ENCODE measurements around the gene KCNJ14.

Gene KCNJ14

DNA sequence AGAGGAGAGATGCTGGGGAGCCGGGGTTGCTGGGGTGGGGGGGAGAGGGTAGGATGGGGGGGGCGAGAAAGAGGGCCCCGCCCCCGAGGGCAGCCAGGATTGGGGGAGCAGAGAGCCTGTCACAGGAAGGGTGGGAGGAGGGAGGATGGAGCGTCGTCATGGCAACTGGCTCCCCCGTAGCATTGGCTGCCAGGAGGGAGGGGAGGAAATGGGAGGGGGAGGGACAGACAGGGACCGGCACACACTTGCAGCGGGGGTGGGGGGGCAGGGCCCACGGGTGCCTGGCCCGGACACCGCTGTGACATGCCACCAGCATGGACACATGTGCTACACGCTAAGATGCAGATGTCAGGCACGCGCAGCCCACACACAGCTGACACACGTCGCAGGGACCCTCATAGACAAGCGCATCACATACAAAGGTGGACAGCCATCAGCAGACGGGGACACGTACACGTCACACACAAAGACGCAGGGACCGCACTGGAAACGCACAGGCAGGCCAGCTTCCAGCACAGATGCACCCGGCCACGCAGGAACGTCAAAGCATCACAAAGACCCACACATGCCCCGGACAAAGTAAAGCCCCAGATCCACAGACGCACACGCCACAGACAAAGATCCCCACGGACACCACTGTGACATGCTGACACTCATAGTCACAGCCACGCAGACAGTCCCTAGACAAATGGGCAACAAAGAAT, 56.6 kb downstream of the KCNJ14 start, which contains the start of gene LMTK3:
LMTK3 (minus strand) TSS at position 36 of the 704 bp plus-strand sequence. CDS start 259 bp downstream, outside the sequence.
- peak; percentile 78 for DNase-seq (ENCODE audit: low spot score)
- in situ Hi-C loops (cut with MboI; ENCODE audit: low pct_unique_long_range_greater_than_20kb, low sequenced_read_pairs, unreplicated experiment) = no loop called here
- TF ChIP-seq, protein P1, sequence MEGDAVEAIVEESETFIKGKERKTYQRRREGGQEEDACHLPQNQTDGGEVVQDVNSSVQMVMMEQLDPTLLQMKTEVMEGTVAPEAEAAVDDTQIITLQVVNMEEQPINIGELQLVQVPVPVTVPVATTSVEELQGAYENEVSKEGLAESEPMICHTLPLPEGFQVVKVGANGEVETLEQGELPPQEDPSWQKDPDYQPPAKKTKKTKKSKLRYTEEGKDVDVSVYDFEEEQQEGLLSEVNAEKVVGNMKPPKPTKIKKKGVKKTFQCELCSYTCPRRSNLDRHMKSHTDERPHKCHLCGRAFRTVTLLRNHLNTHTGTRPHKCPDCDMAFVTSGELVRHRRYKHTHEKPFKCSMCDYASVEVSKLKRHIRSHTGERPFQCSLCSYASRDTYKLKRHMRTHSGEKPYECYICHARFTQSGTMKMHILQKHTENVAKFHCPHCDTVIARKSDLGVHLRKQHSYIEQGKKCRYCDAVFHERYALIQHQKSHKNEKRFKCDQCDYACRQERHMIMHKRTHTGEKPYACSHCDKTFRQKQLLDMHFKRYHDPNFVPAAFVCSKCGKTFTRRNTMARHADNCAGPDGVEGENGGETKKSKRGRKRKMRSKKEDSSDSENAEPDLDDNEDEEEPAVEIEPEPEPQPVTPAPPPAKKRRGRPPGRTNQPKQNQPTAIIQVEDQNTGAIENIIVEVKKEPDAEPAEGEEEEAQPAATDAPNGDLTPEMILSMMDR (IDR thresholded peaks at IDR 0.05; ENCODE audit: extremely low read depth, insufficient read depth, missing control alignments) = no peak

DNA sequence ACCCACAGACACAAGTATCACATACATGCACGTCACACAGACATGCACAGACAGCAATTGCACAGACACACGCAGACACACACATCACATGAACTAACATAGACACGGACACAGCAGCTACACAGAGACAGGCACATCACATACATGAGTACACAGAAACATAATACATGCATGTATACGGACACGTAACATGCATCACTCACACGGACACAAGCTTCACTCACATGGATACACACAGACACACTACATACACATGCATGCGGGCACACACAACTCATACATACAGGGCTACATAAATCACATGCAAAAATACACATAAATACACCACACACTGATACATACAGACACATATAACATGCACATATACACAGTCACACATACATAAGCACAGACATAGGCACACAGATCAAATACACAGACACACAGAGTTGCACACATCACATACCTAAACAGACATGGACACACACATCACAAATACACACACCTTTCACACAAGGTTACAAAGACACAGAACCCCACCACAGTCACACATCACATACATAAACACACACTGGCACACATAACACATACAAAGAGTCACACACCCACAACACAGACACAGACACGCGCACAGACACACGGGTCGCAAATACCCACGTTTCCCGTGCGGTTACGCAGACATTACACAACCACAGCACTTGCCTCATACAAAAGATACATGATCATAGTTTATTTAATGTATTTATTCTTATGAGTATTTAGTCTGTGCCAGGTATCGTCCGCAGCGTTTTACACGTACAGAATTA, 57.3 kb downstream of the KCNJ14 start:
- DNase-seq (ENCODE audit: low spot score) = no peak

GRCh38 chr19:48513289-48514122, 58.1 kb downstream of the KCNJ14 start:
- TF ChIP-seq, protein P1 (IDR thresholded peaks at IDR 0.05; ENCODE audit: extremely low read depth, insufficient read depth, missing control alignments) = no peak
- DNase-seq (ENCODE audit: low spot score) = peak; percentile 88
- in situ Hi-C loops (cut with MboI; ENCODE audit: low pct_unique_long_range_greater_than_20kb, low sequenced_read_pairs, unreplicated experiment) = no loop called here

More for the DNA sequence above, 57.3 kb downstream of the KCNJ14 start:
- TF ChIP-seq, protein P1 (IDR thresholded peaks at IDR 0.05; ENCODE audit: extremely low read depth, insufficient read depth, missing control alignments) = no peak
- in situ Hi-C loops (cut with MboI; ENCODE audit: low pct_unique_long_range_greater_than_20kb, low sequenced_read_pairs, unreplicated experiment) = no loop called here

DNA sequence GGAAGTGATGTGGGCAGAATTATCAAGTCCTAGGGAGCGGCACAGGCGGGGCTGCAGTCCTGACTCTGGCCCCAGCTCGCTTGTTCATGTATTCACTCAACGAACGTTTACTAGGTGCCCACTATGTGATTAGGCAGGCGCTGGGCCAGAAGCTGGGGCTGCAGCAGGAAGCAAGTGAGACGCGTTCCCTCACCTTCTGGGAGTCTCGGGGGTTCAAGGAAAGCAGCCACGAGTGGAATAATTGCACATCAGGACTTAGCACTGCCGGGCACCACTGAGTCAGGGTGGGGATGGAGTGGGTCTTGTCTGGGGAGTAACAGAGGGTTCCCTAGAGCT, 58.7 kb downstream of the KCNJ14 start:
- TF ChIP-seq, protein P1 (IDR thresholded peaks at IDR 0.05; ENCODE audit: extremely low read depth, insufficient read depth, missing control alignments) = no peak
- in situ Hi-C loops (cut with MboI; ENCODE audit: low pct_unique_long_range_greater_than_20kb, low sequenced_read_pairs, unreplicated experiment) = no loop called here
- no peak for DNase-seq (ENCODE audit: low spot score)

- in situ Hi-C loops (cut with MboI; ENCODE audit: low pct_unique_long_range_greater_than_20kb, low sequenced_read_pairs, unreplicated experiment) = no loop called here
- DNase-seq (ENCODE audit: low spot score) = no peak
- TF ChIP-seq, protein P1 (IDR thresholded peaks at IDR 0.05; ENCODE audit: extremely low read depth, insufficient read depth, missing control alignments) = no peak
Observed at GRCh38 chr19:48516536-48516935, 61.2 kb downstream of the KCNJ14 start.
